Upper lobe of left lung (tissue), 4 donors: ENCODE measurements around the gene ZKSCAN4.

Experiments
- EP300 ChIP-seq, 4 donors: sonication (generic); formaldehyde crosslinking; IDR thresholded peaks; one replicate each; pipeline ENCODE4 v1.5.1; 2017; ENCODE audit warnings: antibody characterized with exemption in 4 of 4, control low read depth in 2 of 4
- POLR2A ChIP-seq, 4 donors: fragments of 450-650 bp; IDR thresholded peaks; one replicate each; pipeline ENCODE4 v1.5.1; 2016 to 2017; ENCODE audit warnings: antibody characterized with exemption in 4 of 4, mild to moderate bottlenecking in 2 of 4

DNA sequence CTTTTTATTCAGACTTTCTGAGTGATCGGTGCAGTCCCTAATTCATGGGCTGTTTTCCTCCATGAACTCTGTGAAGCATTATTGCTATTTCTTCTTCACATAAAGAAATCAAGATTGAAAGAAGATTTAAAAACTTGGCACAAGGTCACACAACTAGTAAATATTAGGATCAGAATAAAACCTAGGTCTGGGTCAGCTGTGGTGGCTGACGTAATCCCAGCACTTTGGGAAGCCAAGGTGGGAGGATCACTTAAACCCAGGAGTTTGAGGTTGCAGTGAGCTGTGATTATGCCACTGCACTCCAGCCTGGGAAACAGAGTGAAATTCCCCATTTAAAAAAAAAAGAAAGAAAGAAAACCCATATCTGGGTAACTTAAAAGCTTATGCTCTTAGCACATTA lies 25.6 kb downstream of the ZKSCAN4 start:
- no peak for TF ChIP-seq POLR2A (IDR thresholded peaks at IDR 0.05)
- no peak for TF ChIP-seq EP300 (IDR thresholded peaks at IDR 0.05)
